Trophoblast cell (in vitro differentiated cells and primary cell): ENCODE measurements around the gene NOP56.
A peak's percentile ranks its signal among the peaks of the same experiment; 100 is the strongest.

ENCODE experiments used
- DNase-seq, 2 donors: peaks; one replicate each; pipeline ENCODE4 v3.0.0-alpha.2; 2016
- H2AFZ ChIP-seq: 2 replicates; pipeline ENCODE4 v1.6.1; 2013; ENCODE audit warnings: low read length, moderate library complexity, mild to moderate bottlenecking; ENCODE audit not compliant: insufficient read depth, poor library complexity
- H2AK5ac ChIP-seq: 2 replicates; pipeline ENCODE4 v1.6.1; 2013; ENCODE audit warnings: mild to moderate bottlenecking, low read length
- H2BK120ac ChIP-seq: 2 replicates; pipeline ENCODE4 v1.6.1; 2013; ENCODE audit warnings: low read length, mild to moderate bottlenecking, moderate library complexity; ENCODE audit not compliant: insufficient read depth, poor library complexity
- H2BK12ac ChIP-seq: 2 replicates; pipeline ENCODE4 v1.6.1; 2013; ENCODE audit warnings: mild to moderate bottlenecking, low read length, moderate library complexity
- H2BK5ac ChIP-seq: 2 replicates; pipeline ENCODE4 v1.6.1; 2013; ENCODE audit warnings: low read length, low read depth, moderate library complexity, mild to moderate bottlenecking; ENCODE audit not compliant: poor library complexity
- H3K14ac ChIP-seq: 2 replicates; pipeline ENCODE4 v1.6.1; 2013; ENCODE audit warnings: mild to moderate bottlenecking, low read length
- H3K18ac ChIP-seq: 2 replicates; pipeline ENCODE4 v1.6.1; 2013; ENCODE audit warnings: mild to moderate bottlenecking, low read length
- H3K23ac ChIP-seq: 2 replicates; pipeline ENCODE4 v1.6.1; 2013; ENCODE audit warnings: low read length
- H3K27ac ChIP-seq: 2 replicates; pipeline ENCODE4 v1.5.1; 2013; ENCODE audit warnings: low read depth, mild to moderate bottlenecking, inconsistent platforms, low read length, moderate library complexity
- H3K27me3 ChIP-seq: 2 replicates; pipeline ENCODE4 v1.6.1; 2013; ENCODE audit warnings: inconsistent platforms, mild to moderate bottlenecking, low read length, moderate library complexity; ENCODE audit not compliant: insufficient read depth
- H3K36me3 ChIP-seq, 2 experiments: 1 replicate in 1 of 2; 2 replicates in 1 of 2; pipeline ENCODE4 v1.6.1; 2013; ENCODE audit warnings: low read length in 2 of 2, mild to moderate bottlenecking in 2 of 2, moderate library complexity in 1 of 2; ENCODE audit not compliant: insufficient read depth in 2 of 2, control insufficient read depth in 1 of 2
- H3K4ac ChIP-seq: 2 replicates; pipeline ENCODE4 v1.6.1; 2013; ENCODE audit warnings: low read depth, mild to moderate bottlenecking, low read length, moderate library complexity
- H3K4me1 ChIP-seq, 2 experiments: 1 replicate in 1 of 2; 2 replicates in 1 of 2; pipeline ENCODE4 v1.6.1; 2013; ENCODE audit warnings: low read length in 2 of 2, mild to moderate bottlenecking in 2 of 2, moderate library complexity in 1 of 2; ENCODE audit not compliant: insufficient read depth in 2 of 2, control insufficient read depth in 1 of 2
- H3K4me2 ChIP-seq: 2 replicates; pipeline ENCODE4 v1.6.1; 2013; ENCODE audit warnings: inconsistent platforms, mild to moderate bottlenecking, low read length, moderate library complexity
- H3K4me3 ChIP-seq: 2 replicates; pipeline ENCODE4 v1.5.1; 2013; ENCODE audit warnings: mild to moderate bottlenecking, low read depth, low read length, inconsistent platforms
- H3K79me1 ChIP-seq: one replicate; pipeline ENCODE4 v1.6.1; 2013; ENCODE audit warnings: low read length
- H3K79me2 ChIP-seq: 2 replicates; pipeline ENCODE4 v1.6.1; 2013; ENCODE audit warnings: low read length, mild to moderate bottlenecking; ENCODE audit not compliant: control insufficient read depth, insufficient read depth, poor library complexity
- H3K9ac ChIP-seq: 2 replicates; pipeline ENCODE4 v1.6.1; 2013; ENCODE audit warnings: mild to moderate bottlenecking, low read length
- H3K9me3 ChIP-seq: 2 replicates; pipeline ENCODE4 v1.6.1; 2013; ENCODE audit warnings: low read depth, mild to moderate bottlenecking, control low read depth, inconsistent platforms, low read length; ENCODE audit not compliant: insufficient read depth
- H4K12ac ChIP-seq: 2 replicates; pipeline ENCODE4 v1.6.1; 2013; ENCODE audit warnings: low read depth, mild to moderate bottlenecking, low read length, moderate library complexity
- H4K8ac ChIP-seq: 2 replicates; pipeline ENCODE4 v1.6.1; 2013; ENCODE audit warnings: low read depth, mild to moderate bottlenecking, low read length, moderate library complexity
- H4K91ac ChIP-seq: one replicate; pipeline ENCODE4 v1.6.1; 2013; ENCODE audit warnings: low read depth, mild to moderate bottlenecking, low read length, moderate library complexity
- WGBS: extraction: QIAGEN DNeasy Blood & Tissue Kit; methylation state at CpG from one replicate; pipeline ENCODE4 v1.1.7; 2013; ENCODE audit warnings: missing lambda C conversion rate; ENCODE audit not compliant: insufficient read length, insufficient coverage; ENCODE audit errors: extremely low coverage; 5-methylcytosine and 5-hydroxymethylcytosine counted together

The NOP56 gene

GRCh38 chr20:2640899-2641298 lies 11.5 kb upstream of the NOP56 start:
- Histone ChIP-seq H2BK12ac (no peak overlapping the region), H3K79me2 (no peaks in the 10 kb centered on the region), H3K27me3 (no peaks in the 10 kb centered on the region), H3K14ac (no peak overlapping the region), H4K91ac (no peak overlapping the region), H2BK120ac (no peak overlapping the region), H3K4me1 (no peaks in the 10 kb centered on the region), H3K23ac (no peak overlapping the region), H3K4me3 (no peak overlapping the region), H3K9me3 (no peaks in the 10 kb centered on the region), H3K4ac (no peak overlapping the region), H3K27ac (no peak overlapping the region), H3K36me3 (no peaks in the 10 kb centered on the region), H4K8ac (no peak overlapping the region), H2AFZ (no peak overlapping the region), H3K4me2 (no peak overlapping the region), H2BK5ac (no peak overlapping the region), H3K18ac (no peak overlapping the region), H3K79me1 (no peaks in the 10 kb centered on the region), H2AK5ac (no peak overlapping the region), H3K9ac (no peak overlapping the region), H4K12ac (no peak overlapping the region)
- DNase-seq = no peak
- no CpG with 5 or more reads among the region's 9 CpGs for WGBS

- no peaks in the 10 kb centered on the region for H3K79me1 ChIP-seq
- no peak overlapping the region for H3K14ac ChIP-seq
- no peaks in the 10 kb centered on the region for H3K27me3 ChIP-seq
- no peak overlapping the region for H4K12ac ChIP-seq
- no peak overlapping the region for H2BK5ac ChIP-seq
- H2AK5ac ChIP-seq = no peak overlapping the region
- no peak for DNase-seq
- H2BK12ac ChIP-seq = no peak overlapping the region
- H4K8ac ChIP-seq = no peak overlapping the region
- H3K18ac ChIP-seq = no peak overlapping the region
- H3K27ac ChIP-seq = no peak overlapping the region
- WGBS = no CpG with 5 or more reads among the region's 1 CpG
- no peak overlapping the region for H3K9ac ChIP-seq
- H3K79me2 ChIP-seq = no peaks in the 10 kb centered on the region
- H2BK120ac ChIP-seq = no peak overlapping the region
- H3K23ac ChIP-seq = no peak overlapping the region
- H3K4me1 ChIP-seq = no peaks in the 10 kb centered on the region
- H3K4me3 ChIP-seq = no peak overlapping the region
- no peak overlapping the region for H4K91ac ChIP-seq
- no peaks in the 10 kb centered on the region for H3K36me3 ChIP-seq
- H3K4ac ChIP-seq = no peak overlapping the region
- H2AFZ ChIP-seq = no peak overlapping the region
- no peaks in the 10 kb centered on the region for H3K9me3 ChIP-seq
- H3K4me2 ChIP-seq = no peak overlapping the region
These were observed 8.7 kb upstream of the NOP56 start for GRCh38 chr20:2643708-2644107.

GRCh38 chr20:2652724-2653555 lies 508 bp downstream of the NOP56 start:
- Histone ChIP-seq H2BK12ac (no peak overlapping the region), H3K9me3 (no peaks in the 10 kb centered on the region), H3K79me2 (peaks cover 18% of the 10 kb centered on the region), H3K4me1 (peaks cover 0 to 6% of the 10 kb centered on the region in 2 experiments), H3K79me1 (peaks cover 12% of the 10 kb centered on the region), H3K18ac (peak overlapping the region; percentile 99), H2BK120ac (peak overlapping the region; percentile 95), H2AFZ (peak overlapping the region; percentile 88), H3K4me2 (peak overlapping the region; percentile 93), H4K91ac (peak overlapping the region; percentile 98), H3K23ac (no peak overlapping the region), H3K4ac (peak overlapping the region; percentile 88), H2AK5ac (peak overlapping the region; percentile 97), H3K14ac (peak overlapping the region; percentile 100), H4K12ac (peak overlapping the region; percentile 82), H3K9ac (peak overlapping the region; percentile 93), H3K4me3 (peak overlapping the region; percentile 94), H4K8ac (peak overlapping the region; percentile 98), H3K27me3 (no peaks in the 10 kb centered on the region), H2BK5ac (peak overlapping the region; percentile 89), H3K36me3 (peaks cover 37 to 42% of the 10 kb centered on the region in 2 experiments), H3K27ac (peak overlapping the region; percentile 31)
- DNase-seq = peak in 1 of 2 donors; percentile 10
- WGBS = no CpG with 5 or more reads among the region's 56 CpGs

DNA sequence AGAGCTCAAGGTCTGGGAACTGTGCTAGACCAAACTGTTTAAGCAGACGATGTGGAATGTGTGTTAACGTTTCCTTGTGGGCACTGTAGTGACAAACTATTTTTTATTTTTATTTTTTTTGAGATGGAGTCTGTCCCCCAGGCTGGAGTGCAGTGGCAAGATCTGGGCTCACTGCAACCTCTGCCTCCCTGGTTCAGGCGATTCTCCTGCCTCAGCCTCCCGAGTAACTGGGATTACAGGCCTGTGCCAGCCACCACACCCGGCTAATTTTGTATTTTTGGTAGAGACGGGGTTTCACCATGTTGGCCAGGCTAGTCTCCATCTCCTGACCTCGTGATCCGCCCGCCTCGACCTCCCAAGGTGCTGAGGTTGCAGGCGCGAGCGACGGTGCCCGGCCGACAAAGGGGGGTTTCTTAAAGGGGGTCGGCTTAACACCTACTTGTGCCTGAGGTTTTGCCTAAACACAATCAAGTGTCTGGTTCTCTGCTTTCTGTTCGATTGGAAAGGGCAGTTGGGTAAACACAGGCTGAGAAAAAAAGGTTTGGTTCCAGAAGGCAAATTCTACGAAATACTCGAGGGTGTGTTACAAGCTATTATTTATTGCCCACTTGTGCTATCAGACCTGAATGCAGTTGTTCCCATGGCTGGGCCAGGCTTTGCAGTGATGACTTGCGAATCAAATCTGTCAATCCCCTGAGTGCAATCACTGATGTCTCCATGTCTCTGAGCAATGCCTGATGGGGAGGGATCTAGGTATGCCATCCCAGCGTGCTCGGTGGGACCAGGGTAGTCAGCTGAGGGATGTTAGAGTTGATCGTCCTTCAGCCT lies 1.3 kb downstream of the NOP56 start:
- Histone ChIP-seq H3K4me2 (peak overlapping the region; percentile 93), H3K79me2 (peaks cover 18% of the 10 kb centered on the region), H3K36me3 (peaks cover 45 to 50% of the 10 kb centered on the region in 2 experiments), H2BK5ac (no peak overlapping the region), H3K23ac (no peak overlapping the region), H3K9me3 (no peaks in the 10 kb centered on the region), H4K91ac (no peak overlapping the region), H3K4me3 (peak overlapping the region; percentile 94), H3K14ac (no peak overlapping the region), H4K8ac (no peak overlapping the region), H3K9ac (peak overlapping the region; percentile 93), H3K4ac (peak overlapping the region; percentile 88), H3K27me3 (no peaks in the 10 kb centered on the region), H3K18ac (no peak overlapping the region), H3K4me1 (peaks cover 0 to 6% of the 10 kb centered on the region in 2 experiments), H2BK120ac (no peak overlapping the region), H4K12ac (no peak overlapping the region), H2BK12ac (no peak overlapping the region), H3K79me1 (peaks cover 12% of the 10 kb centered on the region), H2AFZ (no peak overlapping the region), H3K27ac (no peak overlapping the region), H2AK5ac (no peak overlapping the region)
- DNase-seq = no peak
- WGBS = no CpG with 5 or more reads among the region's 24 CpGs
